Suppressor macrophage treated with lipopolysaccharide for 1 hour (primary cell): ENCODE data around the gene DKK2.
"Not testable (repeated sequence)": the region's sequence is repeated elsewhere in the genome, so short reads cannot be mapped to it uniquely, and the experiment has no call there.

Experiments
- DNase-seq, 3 donors: peaks; one replicate each; pipeline ENCODE4 v3.0.0-alpha.2; 2020 to 2022

Gene DKK2

GRCh38 chr4:107011312-107011711 is 24.8 kb downstream of the DKK2 start:
- no peak for DNase-seq

- no peak for DNase-seq
Observed at GRCh38 chr4:107009196-107009968, 26.7 kb downstream of the DKK2 start.

GRCh38 chr4:107008115-107008514 is 28.0 kb downstream of the DKK2 start:
- DNase-seq, result no peak

- no peak for DNase-seq
Observed at GRCh38 chr4:107006218-107006617, 29.9 kb downstream of the DKK2 start.

- no peak for DNase-seq
Observed at GRCh38 chr4:106996490-106996889, 39.6 kb downstream of the DKK2 start.

GRCh38 chr4:106993827-106994226 is 42.3 kb downstream of the DKK2 start:
- DNase-seq, result no peak

- DNase-seq, result no peak
Observed at GRCh38 chr4:106987311-106987710, 48.8 kb downstream of the DKK2 start.

- DNase-seq, result peak in 1 of 3 donors; percentile 29
Observed at GRCh38 chr4:106986486-106986885, 49.6 kb downstream of the DKK2 start.

- no peak for DNase-seq
Observed at GRCh38 chr4:106985830-106986229, 50.3 kb downstream of the DKK2 start.

GRCh38 chr4:106982711-106983211 is 53.4 kb downstream of the DKK2 start:
- no peak for DNase-seq

GRCh38 chr4:106981431-106981830 is 54.7 kb downstream of the DKK2 start:
- DNase-seq, result no peak

- DNase-seq, result no peak
Observed at GRCh38 chr4:106979476-106979875, 56.6 kb downstream of the DKK2 start.

GRCh38 chr4:106978046-106978774 is 57.9 kb downstream of the DKK2 start:
- DNase-seq, result no peak

- no peak for DNase-seq
Observed at GRCh38 chr4:106971636-106972035, 64.5 kb downstream of the DKK2 start.

GRCh38 chr4:106967892-106968291 is 68.2 kb downstream of the DKK2 start:
- DNase-seq, result no peak

GRCh38 chr4:106953036-106953705 is 82.9 kb downstream of the DKK2 start:
- DNase-seq, result no peak

- no peak for DNase-seq
Observed at GRCh38 chr4:106951891-106952290, 84.2 kb downstream of the DKK2 start.

- DNase-seq, result no peak
Observed at GRCh38 chr4:106941841-106942240, 94.3 kb downstream of the DKK2 start.

- no peak for DNase-seq
Observed at GRCh38 chr4:106930522-106930921, 105.6 kb downstream of the DKK2 start.

- no peak for DNase-seq
Observed at GRCh38 chr4:106929248-106929647, 106.9 kb downstream of the DKK2 start.

- DNase-seq, result no peak
Observed at GRCh38 chr4:106914223-106914622, 121.9 kb downstream of the DKK2 start.

- no peak for DNase-seq
Observed at GRCh38 chr4:106909486-106910188, 126.5 kb downstream of the DKK2 start.

GRCh38 chr4:106908049-106908448 is 128.1 kb downstream of the DKK2 start:
- not testable (repeated sequence) for DNase-seq
